ENCODE measurements around the gene SLC24A3.
"Not testable (repeated sequence)": the region's sequence is repeated elsewhere in the genome, so short reads cannot be mapped to it uniquely, and the experiment has no call there.

SLC24A3 gene

GRCh38 chr20:19616620-19617019 lies 404.2 kb downstream of the SLC24A3 start:
- in situ Hi-C loops (cut with MboI; ENCODE audit: low sequenced_read_pairs) = no loop called here

GRCh38 chr20:19617256-19617655 lies 404.8 kb downstream of the SLC24A3 start:
- in situ Hi-C loops (cut with MboI; ENCODE audit: low sequenced_read_pairs) = no loop called here

GRCh38 chr20:19618711-19619110 lies 406.3 kb downstream of the SLC24A3 start:
- in situ Hi-C loops (cut with MboI; ENCODE audit: low sequenced_read_pairs) = no loop called here

- in situ Hi-C loops (cut with MboI; ENCODE audit: low sequenced_read_pairs) = no loop called here
Measured at GRCh38 chr20:19619904-19620430, 407.5 kb downstream of the SLC24A3 start.

GRCh38 chr20:19620446-19620845 lies 408.0 kb downstream of the SLC24A3 start:
- in situ Hi-C loops (cut with MboI; ENCODE audit: low sequenced_read_pairs) = no loop called here

- in situ Hi-C loops (cut with MboI; ENCODE audit: low sequenced_read_pairs) = no loop called here
Measured at GRCh38 chr20:19621072-19621471, 408.6 kb downstream of the SLC24A3 start.

GRCh38 chr20:19624221-19624965 lies 412.0 kb downstream of the SLC24A3 start:
- in situ Hi-C loops (cut with MboI; ENCODE audit: low sequenced_read_pairs) = no loop called here

GRCh38 chr20:19625426-19625825 lies 413.0 kb downstream of the SLC24A3 start:
- in situ Hi-C loops (cut with MboI; ENCODE audit: low sequenced_read_pairs) = no loop called here

- in situ Hi-C loops (cut with MboI; ENCODE audit: low sequenced_read_pairs) = no loop called here
Measured at GRCh38 chr20:19626896-19627295, 414.5 kb downstream of the SLC24A3 start.

GRCh38 chr20:19628570-19629134 lies 416.2 kb downstream of the SLC24A3 start:
- in situ Hi-C loops (cut with MboI; ENCODE audit: low sequenced_read_pairs) = no loop called here

GRCh38 chr20:19631410-19631809 lies 419.0 kb downstream of the SLC24A3 start:
- in situ Hi-C loops (cut with MboI; ENCODE audit: low sequenced_read_pairs) = no loop called here

- in situ Hi-C loops (cut with MboI; ENCODE audit: low sequenced_read_pairs) = no loop called here
Measured at GRCh38 chr20:19633985-19634384, 421.5 kb downstream of the SLC24A3 start.

GRCh38 chr20:19639471-19640045 lies 427.1 kb downstream of the SLC24A3 start:
- in situ Hi-C loops (cut with MboI; ENCODE audit: low sequenced_read_pairs) = not testable (repeated sequence)

- in situ Hi-C loops (cut with MboI; ENCODE audit: low sequenced_read_pairs) = no loop called here
Measured at GRCh38 chr20:19642860-19643259, 430.4 kb downstream of the SLC24A3 start.

GRCh38 chr20:19644085-19644484 lies 431.6 kb downstream of the SLC24A3 start:
- in situ Hi-C loops (cut with MboI; ENCODE audit: low sequenced_read_pairs) = no loop called here

GRCh38 chr20:19646963-19647362 lies 434.5 kb downstream of the SLC24A3 start:
- in situ Hi-C loops (cut with MboI; ENCODE audit: low sequenced_read_pairs) = no loop called here

GRCh38 chr20:19648024-19648423 lies 435.6 kb downstream of the SLC24A3 start:
- in situ Hi-C loops (cut with MboI; ENCODE audit: low sequenced_read_pairs) = no loop called here

GRCh38 chr20:19649041-19649440 lies 436.6 kb downstream of the SLC24A3 start:
- in situ Hi-C loops (cut with MboI; ENCODE audit: low sequenced_read_pairs) = no loop called here

GRCh38 chr20:19652591-19653026 lies 440.2 kb downstream of the SLC24A3 start:
- in situ Hi-C loops (cut with MboI; ENCODE audit: low sequenced_read_pairs) = loop anchor here (25.0 kb wide), 1 partner anchor 440 kb away; the partner anchor contains the start of gene SLC24A3

- in situ Hi-C loops (cut with MboI; ENCODE audit: low sequenced_read_pairs) = loop anchor here (25.0 kb wide), 1 partner anchor 441 kb away; the partner anchor contains the start of gene SLC24A3
Measured at GRCh38 chr20:19653327-19653726, 440.9 kb downstream of the SLC24A3 start.

GRCh38 chr20:19654921-19655320 lies 442.5 kb downstream of the SLC24A3 start:
- in situ Hi-C loops (cut with MboI; ENCODE audit: low sequenced_read_pairs) = loop anchor here (25.0 kb wide), 1 partner anchor 443 kb away; the partner anchor contains the start of gene SLC24A3

- in situ Hi-C loops (cut with MboI; ENCODE audit: low sequenced_read_pairs) = loop anchor here (25.0 kb wide), 1 partner anchor 446 kb away; the partner anchor contains the start of gene SLC24A3
Measured at GRCh38 chr20:19658137-19658536, 445.7 kb downstream of the SLC24A3 start.
